Stomach (tissue), 4 donors: ENCODE data around the gene PPP1R14C.

Experiments
- EP300 ChIP-seq: sonication (generic); formaldehyde crosslinking; IDR thresholded peaks from one replicate; pipeline ENCODE4 v1.6.1; 2017; ENCODE audit warnings: antibody characterized with exemption
- POLR2A ChIP-seq, 4 donors: fragments of 450-650 bp; IDR thresholded peaks; one replicate each; pipeline ENCODE4 v1.6.1; 2016; ENCODE audit warnings: antibody characterized with exemption in 4 of 4, control low read depth in 2 of 4, mild to moderate bottlenecking in 1 of 4, moderate library complexity in 1 of 4
- POLR2AphosphoS5 ChIP-seq, 3 donors: sonication (generic); formaldehyde crosslinking; IDR thresholded peaks; one replicate each; pipeline ENCODE4 v1.6.1; 2016; ENCODE audit warnings: antibody characterized with exemption in 3 of 3
- TF ChIP-seq, protein P1 (sequence below), 7 experiments: fragments of 450-650 bp in 4 of 7; fragments of 200-600 bp in 3 of 7; sonication (generic) in 3 of 7; IDR thresholded peaks; one replicate each; pipeline ENCODE4 v1.5.1; 2016 to 2019; ENCODE audit warnings: antibody characterized with exemption in 7 of 7, control low read depth in 2 of 7, mild to moderate bottlenecking in 1 of 7

DNA sequence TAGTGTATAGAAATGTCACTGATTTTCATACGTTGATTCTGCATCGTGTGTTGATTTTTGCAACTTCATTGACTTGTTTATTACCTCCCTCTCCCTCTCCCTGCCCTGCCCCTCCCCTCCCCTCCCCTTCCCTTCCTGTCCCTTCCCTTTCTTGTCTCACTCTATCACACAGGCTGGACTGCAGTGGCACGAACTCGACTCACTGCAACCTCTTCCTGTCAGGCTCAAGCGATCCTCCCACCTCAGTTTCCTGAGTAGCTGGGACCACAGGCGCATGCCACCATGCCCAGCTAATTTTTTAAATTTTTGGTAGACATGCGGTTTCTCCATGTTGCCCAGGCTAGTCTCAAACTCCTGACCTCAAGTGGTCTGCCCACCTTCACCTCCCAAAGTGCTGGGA lies 19.2 kb upstream of the PPP1R14C start:
- TF ChIP-seq EP300 = no peak
- TF ChIP-seq, protein P1, sequence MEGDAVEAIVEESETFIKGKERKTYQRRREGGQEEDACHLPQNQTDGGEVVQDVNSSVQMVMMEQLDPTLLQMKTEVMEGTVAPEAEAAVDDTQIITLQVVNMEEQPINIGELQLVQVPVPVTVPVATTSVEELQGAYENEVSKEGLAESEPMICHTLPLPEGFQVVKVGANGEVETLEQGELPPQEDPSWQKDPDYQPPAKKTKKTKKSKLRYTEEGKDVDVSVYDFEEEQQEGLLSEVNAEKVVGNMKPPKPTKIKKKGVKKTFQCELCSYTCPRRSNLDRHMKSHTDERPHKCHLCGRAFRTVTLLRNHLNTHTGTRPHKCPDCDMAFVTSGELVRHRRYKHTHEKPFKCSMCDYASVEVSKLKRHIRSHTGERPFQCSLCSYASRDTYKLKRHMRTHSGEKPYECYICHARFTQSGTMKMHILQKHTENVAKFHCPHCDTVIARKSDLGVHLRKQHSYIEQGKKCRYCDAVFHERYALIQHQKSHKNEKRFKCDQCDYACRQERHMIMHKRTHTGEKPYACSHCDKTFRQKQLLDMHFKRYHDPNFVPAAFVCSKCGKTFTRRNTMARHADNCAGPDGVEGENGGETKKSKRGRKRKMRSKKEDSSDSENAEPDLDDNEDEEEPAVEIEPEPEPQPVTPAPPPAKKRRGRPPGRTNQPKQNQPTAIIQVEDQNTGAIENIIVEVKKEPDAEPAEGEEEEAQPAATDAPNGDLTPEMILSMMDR (IDR thresholded peaks at IDR 0.05) = no peak
- TF ChIP-seq POLR2A (IDR thresholded peaks at IDR 0.05) = no peak
- TF ChIP-seq POLR2AphosphoS5 (IDR thresholded peaks at IDR 0.05) = no peak
